IPS-15b (cell line): ENCODE results near the gene ROGDI.

ENCODE experiments used
- H3K27me3 ChIP-seq: one replicate; pipeline ENCODE4 v1.6.1; 2013; ENCODE audit warnings: low read length; ENCODE audit not compliant: control insufficient read depth, insufficient read depth
- H3K36me3 ChIP-seq: one replicate; pipeline ENCODE4 v1.6.1; 2013; ENCODE audit warnings: low read length; ENCODE audit not compliant: control insufficient read depth, insufficient read depth
- H3K4me1 ChIP-seq: one replicate; pipeline ENCODE4 v1.6.1; 2013; ENCODE audit warnings: mild to moderate bottlenecking, low read length; ENCODE audit not compliant: control insufficient read depth, insufficient read depth
- H3K4me3 ChIP-seq: one replicate; pipeline ENCODE4 v1.5.1; 2013; ENCODE audit warnings: low read depth, low read length
- H3K9ac ChIP-seq: one replicate; pipeline ENCODE4 v1.6.1; 2013; ENCODE audit warnings: low read depth, mild to moderate bottlenecking, low read length
- H3K9me3 ChIP-seq: one replicate; pipeline ENCODE4 v1.6.1; 2013; ENCODE audit warnings: mild to moderate bottlenecking, low read length; ENCODE audit not compliant: control insufficient read depth, insufficient read depth

ROGDI gene

GRCh38 chr16:4771646-4772045 lies 30.8 kb downstream of the ROGDI start:
- H3K4me3 ChIP-seq: no peak overlapping the region
- H3K9ac ChIP-seq: no peak overlapping the region
- H3K9me3 ChIP-seq: no peaks in the 10 kb centered on the region

DNA sequence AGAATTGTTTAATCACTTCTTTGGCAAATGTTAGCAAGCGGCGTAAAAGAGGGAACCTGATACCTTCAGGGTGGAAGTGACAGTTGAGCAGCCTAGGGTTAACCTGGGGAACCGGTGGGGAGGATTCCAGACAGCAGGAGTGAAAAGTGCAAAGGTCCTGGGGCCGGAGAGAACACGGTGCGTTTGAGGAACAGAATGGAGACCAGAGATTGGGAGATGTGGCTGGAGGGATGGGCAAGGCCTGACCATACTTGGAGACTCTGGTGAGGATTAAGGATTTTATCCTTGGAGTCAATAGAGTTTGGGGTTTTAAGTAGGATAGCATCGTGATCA lies 33.2 kb downstream of the ROGDI start:
- H3K4me3 ChIP-seq: peak overlapping the region; percentile 61
- peaks cover 2% of the 10 kb centered on the region for H3K4me1 ChIP-seq
- no peaks in the 10 kb centered on the region for H3K9me3 ChIP-seq
- H3K36me3 ChIP-seq: peaks cover 10% of the 10 kb centered on the region
- H3K27me3 ChIP-seq: no peaks in the 10 kb centered on the region
- H3K9ac ChIP-seq: peak overlapping the region; percentile 61

More at GRCh38 chr16:4771646-4772045, 30.8 kb downstream of the ROGDI start:
- H3K27me3 ChIP-seq: no peaks in the 10 kb centered on the region
- H3K36me3 ChIP-seq: no peaks in the 10 kb centered on the region
- H3K4me1 ChIP-seq: peaks cover 2% of the 10 kb centered on the region

GRCh38 chr16:4768549-4769305 lies 33.7 kb downstream of the ROGDI start:
- H3K27me3 ChIP-seq: no peaks in the 10 kb centered on the region
- H3K4me1 ChIP-seq: peaks cover 2% of the 10 kb centered on the region
- peak overlapping the region; percentile 76 for H3K4me3 ChIP-seq
- peaks cover 15% of the 10 kb centered on the region for H3K36me3 ChIP-seq
- H3K9me3 ChIP-seq: no peaks in the 10 kb centered on the region
- peak overlapping the region; percentile 61 for H3K9ac ChIP-seq

DNA sequence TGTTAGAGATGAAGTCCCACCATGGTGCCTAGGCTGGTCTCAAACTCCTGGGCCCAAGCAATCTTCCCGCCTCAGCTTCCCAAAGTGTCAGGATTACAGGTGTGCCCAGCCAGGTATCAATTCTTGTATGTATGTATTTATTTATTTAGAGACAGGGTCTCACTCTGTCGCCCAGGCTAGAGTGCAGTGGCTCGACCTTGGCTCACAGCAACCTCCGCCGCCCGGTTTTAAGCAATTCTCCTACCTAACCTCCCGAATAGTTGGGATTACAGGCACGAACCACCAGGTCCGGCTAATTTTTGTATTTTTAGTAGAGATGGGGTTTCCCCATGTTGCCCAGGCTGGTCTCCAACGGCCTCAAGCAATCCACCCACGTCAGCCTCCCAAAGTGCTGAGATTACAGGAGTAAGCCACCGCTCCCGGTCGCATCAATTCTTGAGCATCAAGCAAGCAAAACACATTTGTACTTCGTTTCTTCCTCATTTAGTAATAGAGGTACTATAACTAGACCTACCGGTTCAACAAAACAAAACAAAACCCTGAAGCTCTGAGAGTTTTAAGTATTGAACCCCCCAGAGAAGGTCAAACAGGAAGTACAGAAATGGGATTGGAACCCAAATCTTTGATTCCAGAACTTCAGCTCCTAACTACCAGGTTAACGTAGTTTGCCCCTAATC lies 34.4 kb downstream of the ROGDI start:
- Histone ChIP-seq H3K27me3 (no peaks in the 10 kb centered on the region), H3K9ac (peak overlapping the region; percentile 61), H3K4me1 (peaks cover 2% of the 10 kb centered on the region), H3K4me3 (peak overlapping the region; percentile 76), H3K9me3 (no peaks in the 10 kb centered on the region), H3K36me3 (peaks cover 19% of the 10 kb centered on the region)

GRCh38 chr16:4766875-4767628 lies 35.4 kb downstream of the ROGDI start, which contains the start of gene ZNF500:
ZNF500 (minus strand) TSS chr16:4767162; CDS start chr16:4765978, 1,184 bp downstream.
- H3K27me3 ChIP-seq: no peaks in the 10 kb centered on the region
- H3K4me3 ChIP-seq: peak within 1 kb of the TSS; percentile 76
- H3K36me3 ChIP-seq: peaks cover 23% of the 10 kb centered on the region
- H3K9ac ChIP-seq: peak within 1 kb of the TSS; percentile 79
- H3K9me3 ChIP-seq: no peaks in the 10 kb centered on the region
- H3K4me1 ChIP-seq: peaks cover 2% of the 10 kb centered on the region

DNA sequence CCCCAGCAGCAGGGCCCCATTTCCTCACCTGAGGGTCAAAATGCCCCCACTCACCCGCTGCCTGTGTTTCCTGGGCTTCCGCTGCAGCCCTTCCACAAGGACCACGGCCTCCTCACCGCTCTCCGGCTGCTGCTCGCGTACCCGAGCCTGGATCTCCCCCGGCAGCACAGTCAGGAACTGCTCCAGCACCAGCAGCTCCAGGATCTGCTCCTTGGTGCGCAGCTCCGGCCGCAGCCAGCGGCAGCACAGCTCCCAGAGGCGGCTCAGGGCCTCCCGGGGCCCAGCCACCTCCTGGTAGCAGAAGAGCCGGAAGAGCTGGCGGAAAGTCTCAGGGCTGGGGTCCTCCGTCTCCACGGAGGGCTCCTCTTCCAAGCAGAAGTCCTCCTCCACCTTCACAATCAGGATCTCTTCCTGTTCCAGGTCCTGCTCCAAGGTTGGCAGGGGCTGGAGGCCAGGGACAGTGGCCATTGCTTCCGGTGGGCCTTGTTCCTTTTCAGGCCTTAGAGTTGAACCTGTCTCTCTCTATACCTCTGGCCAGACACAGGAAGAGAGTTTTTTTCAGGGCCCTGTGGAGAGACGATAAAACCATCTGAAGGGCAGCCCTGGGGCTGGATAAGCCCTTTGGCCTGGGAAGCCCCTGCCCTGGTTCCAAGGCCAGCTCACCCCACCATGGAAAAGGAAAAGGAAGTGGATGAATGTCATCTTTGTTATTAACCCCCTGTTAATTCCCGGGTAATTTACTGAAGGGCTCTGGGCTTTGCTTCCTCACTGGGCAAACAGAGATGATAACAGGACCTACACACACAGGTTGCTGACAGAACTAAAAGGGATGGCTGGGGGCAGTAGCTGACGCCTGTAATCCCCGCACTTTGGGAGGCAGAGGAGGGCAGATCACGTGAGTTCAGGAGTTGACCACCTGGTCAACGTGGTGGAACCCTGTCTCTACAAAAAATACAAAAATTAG lies 36.6 kb downstream of the ROGDI start:
- H3K36me3 ChIP-seq: peaks cover 27% of the 10 kb centered on the region
- peak overlapping the region; percentile 79 for H3K9ac ChIP-seq
- no peaks in the 10 kb centered on the region for H3K9me3 ChIP-seq
- peak overlapping the region; percentile 75 for H3K4me3 ChIP-seq
- H3K4me1 ChIP-seq: peaks cover 2% of the 10 kb centered on the region
- H3K27me3 ChIP-seq: no peaks in the 10 kb centered on the region

DNA sequence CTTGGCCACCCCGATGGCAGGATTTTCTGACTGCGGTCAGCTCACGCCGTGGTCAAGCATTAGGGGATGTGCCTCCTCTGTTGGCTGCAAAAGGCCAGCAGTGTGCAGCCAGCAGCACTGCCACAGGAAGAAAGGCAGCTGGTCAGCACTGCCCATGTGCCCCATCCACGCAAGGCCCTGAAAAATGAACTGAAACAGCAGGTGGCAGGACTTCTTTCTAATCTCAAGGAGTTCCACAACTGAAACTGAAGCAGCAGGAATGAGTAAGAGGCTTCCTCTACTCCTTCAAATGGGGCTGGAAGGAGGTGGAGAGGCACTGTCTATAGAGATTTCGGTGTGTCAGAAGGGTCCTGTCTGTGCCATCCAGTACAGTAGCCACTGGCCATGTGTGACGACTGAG lies 38.6 kb downstream of the ROGDI start:
- no peaks in the 10 kb centered on the region for H3K9me3 ChIP-seq
- H3K36me3 ChIP-seq: peaks cover 38% of the 10 kb centered on the region
- no peak overlapping the region for H3K4me3 ChIP-seq
- no peaks in the 10 kb centered on the region for H3K4me1 ChIP-seq
- H3K27me3 ChIP-seq: no peaks in the 10 kb centered on the region
- H3K9ac ChIP-seq: no peak overlapping the region

DNA sequence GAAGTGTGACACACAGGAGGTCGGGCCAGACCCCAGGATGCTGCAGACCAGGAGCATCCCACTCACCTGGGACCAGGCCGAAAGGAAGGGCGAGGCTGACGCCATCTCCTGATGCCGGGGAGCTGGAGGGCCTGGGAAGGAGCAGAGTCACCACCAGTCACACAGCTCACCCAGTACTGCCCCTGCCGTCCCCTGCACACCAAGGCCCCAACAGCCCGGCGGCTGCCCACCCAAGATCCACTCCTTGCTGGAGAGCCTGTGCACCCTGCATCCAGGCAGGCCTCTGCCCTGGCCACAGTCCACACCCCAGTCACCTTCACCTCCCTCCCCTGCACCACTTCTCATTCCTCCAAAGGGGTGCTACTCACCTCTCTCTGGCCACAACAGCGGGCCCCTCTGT lies 40.2 kb downstream of the ROGDI start:
- H3K4me1 ChIP-seq: no peaks in the 10 kb centered on the region
- no peaks in the 10 kb centered on the region for H3K9me3 ChIP-seq
- no peak overlapping the region for H3K9ac ChIP-seq
- no peaks in the 10 kb centered on the region for H3K27me3 ChIP-seq
- H3K36me3 ChIP-seq: peaks cover 38% of the 10 kb centered on the region
- no peak overlapping the region for H3K4me3 ChIP-seq

- Histone ChIP-seq H3K4me3 (no peak overlapping the region), H3K4me1 (no peaks in the 10 kb centered on the region), H3K9me3 (no peaks in the 10 kb centered on the region), H3K9ac (no peak overlapping the region), H3K36me3 (peaks cover 42% of the 10 kb centered on the region), H3K27me3 (no peaks in the 10 kb centered on the region)
These were observed 42.1 kb downstream of the ROGDI start for GRCh38 chr16:4760221-4760910.

- Histone ChIP-seq H3K4me3 (no peak overlapping the region), H3K9ac (no peak overlapping the region), H3K27me3 (no peaks in the 10 kb centered on the region), H3K4me1 (no peaks in the 10 kb centered on the region), H3K9me3 (no peaks in the 10 kb centered on the region), H3K36me3 (peaks cover 46% of the 10 kb centered on the region)
These were observed 46.7 kb downstream of the ROGDI start for GRCh38 chr16:4755687-4756086.
